OCI-LY7 (cell line): ENCODE data around the gene SLC24A4.

Source experiments
- EZH2phosphoT487 ChIP-seq: fragments of 200-600 bp; sonication (generic); IDR thresholded peaks from 2 replicates; pipeline ENCODE4 v1.6.1; 2018; ENCODE audit warnings: low read depth, borderline replicate concordance, mild to moderate bottlenecking, mixed run types, antibody characterized with exemption, low read length, moderate library complexity, mixed read lengths
- TF ChIP-seq, protein P1 (sequence below): fragments of 200-600 bp; sonication (generic); conservative IDR thresholded peaks from 2 replicates; pipeline ENCODE4 v1.5.1; 2014; ENCODE audit warnings: mild to moderate bottlenecking, antibody characterized with exemption, low read length, moderate library complexity, mixed read lengths

- TF ChIP-seq, protein P1, sequence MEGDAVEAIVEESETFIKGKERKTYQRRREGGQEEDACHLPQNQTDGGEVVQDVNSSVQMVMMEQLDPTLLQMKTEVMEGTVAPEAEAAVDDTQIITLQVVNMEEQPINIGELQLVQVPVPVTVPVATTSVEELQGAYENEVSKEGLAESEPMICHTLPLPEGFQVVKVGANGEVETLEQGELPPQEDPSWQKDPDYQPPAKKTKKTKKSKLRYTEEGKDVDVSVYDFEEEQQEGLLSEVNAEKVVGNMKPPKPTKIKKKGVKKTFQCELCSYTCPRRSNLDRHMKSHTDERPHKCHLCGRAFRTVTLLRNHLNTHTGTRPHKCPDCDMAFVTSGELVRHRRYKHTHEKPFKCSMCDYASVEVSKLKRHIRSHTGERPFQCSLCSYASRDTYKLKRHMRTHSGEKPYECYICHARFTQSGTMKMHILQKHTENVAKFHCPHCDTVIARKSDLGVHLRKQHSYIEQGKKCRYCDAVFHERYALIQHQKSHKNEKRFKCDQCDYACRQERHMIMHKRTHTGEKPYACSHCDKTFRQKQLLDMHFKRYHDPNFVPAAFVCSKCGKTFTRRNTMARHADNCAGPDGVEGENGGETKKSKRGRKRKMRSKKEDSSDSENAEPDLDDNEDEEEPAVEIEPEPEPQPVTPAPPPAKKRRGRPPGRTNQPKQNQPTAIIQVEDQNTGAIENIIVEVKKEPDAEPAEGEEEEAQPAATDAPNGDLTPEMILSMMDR = no peak
- TF ChIP-seq EZH2phosphoT487 = no peak
These were observed 86.1 kb downstream of the SLC24A4 start for GRCh38 chr14:92409043-92409442.
